Muscle of back (tissue), 11 donors: ENCODE data around the gene CAMK2B. TPM values are rescaled to one million over a fixed set of nuclear protein-coding genes. Genes with fewer than 3 reads are reported as not detected.

Experiments
- DNase-seq, 3 donors: peaks; one replicate each; pipeline versions ENCODE4 v3.0.0 to v3.0.0-alpha.2; 2013
- polyA plus RNA-seq, 10 donors: library from polyadenylated mRNA; unstranded; fragments of 120-200 nt; gene quantifications; one replicate each; pipeline ENCODE4 v1.2.1, GENCODE V29; 2013; ENCODE audit not compliant: insufficient read length in 10 of 10

The CAMK2B gene
- polyA plus RNA-seq, 10 donors: 4.0 to 19.0 (median 12.2) TPM

- DNase-seq: peak; percentile 40 to 86 (median 62)
These were observed 15.9 kb downstream of the CAMK2B start for GRCh38 chr7:44309271-44310091.

GRCh38 chr7:44308596-44309270 is 16.7 kb downstream of the CAMK2B start:
- no peak for DNase-seq

- DNase-seq: no peak
These were observed 17.3 kb downstream of the CAMK2B start for GRCh38 chr7:44307905-44308595.

GRCh38 chr7:44307301-44307900 is 18.0 kb downstream of the CAMK2B start:
- peak in 1 of 3 donors; percentile 26 for DNase-seq

- DNase-seq: no peak
These were observed 18.8 kb downstream of the CAMK2B start for GRCh38 chr7:44306606-44307005.

GRCh38 chr7:44305564-44306507 is 19.6 kb downstream of the CAMK2B start:
- no peak for DNase-seq

- no peak for DNase-seq
These were observed 30.9 kb downstream of the CAMK2B start for GRCh38 chr7:44294325-44295069.

- no peak for DNase-seq
These were observed 31.7 kb downstream of the CAMK2B start for GRCh38 chr7:44293561-44294324.

- DNase-seq: peak in 1 of 3 donors; percentile 1
These were observed 32.4 kb downstream of the CAMK2B start for GRCh38 chr7:44292876-44293560.

- no peak for DNase-seq
These were observed 33.0 kb downstream of the CAMK2B start for GRCh38 chr7:44292420-44292817.

GRCh38 chr7:44291733-44292419 is 33.5 kb downstream of the CAMK2B start:
- no peak for DNase-seq

GRCh38 chr7:44291066-44291732 is 34.2 kb downstream of the CAMK2B start:
- DNase-seq: no peak

GRCh38 chr7:44290252-44290620 is 35.2 kb downstream of the CAMK2B start:
- DNase-seq: no peak

GRCh38 chr7:44289341-44290251 is 35.8 kb downstream of the CAMK2B start:
- DNase-seq: no peak

GRCh38 chr7:44288811-44289340 is 36.5 kb downstream of the CAMK2B start:
- DNase-seq: no peak

GRCh38 chr7:44288381-44288685 is 37.1 kb downstream of the CAMK2B start:
- DNase-seq: no peak
